ENCODE measurements around the gene HIPK3.

The HIPK3 gene

DNA sequence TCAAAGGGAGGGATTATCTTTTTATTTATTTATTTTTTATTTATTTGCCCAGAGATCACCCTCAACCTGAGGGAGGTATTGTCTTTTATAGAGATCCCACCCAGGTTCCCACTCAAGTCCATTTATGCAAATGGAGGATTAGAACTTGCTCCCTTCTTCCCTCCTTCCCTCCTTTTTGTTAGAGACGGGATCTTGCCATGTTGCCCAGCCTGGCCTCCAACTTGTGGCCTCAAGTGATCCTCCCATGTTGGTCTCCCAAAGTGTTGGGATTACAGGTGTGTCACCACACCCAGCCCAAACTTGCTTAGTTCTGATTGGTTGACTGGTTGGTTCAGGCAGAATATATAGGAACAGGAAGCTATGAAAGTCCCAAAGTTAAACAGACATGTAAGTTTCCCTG, 51.9 kb downstream of the HIPK3 start:
- Mint-ChIP-seq H3K4me1 (peaks cover 36% of the 10 kb centered on the region), H3K9me3 (no peaks in the 10 kb centered on the region), H3K27me3 (no peaks in the 10 kb centered on the region), H3K27ac (no peak overlapping the region), H3K4me3 (no peak overlapping the region), H3K36me3 (ENCODE audit: low read depth) (peaks cover 5% of the 10 kb centered on the region)
- ATAC-seq (no peak), DNase-seq (no peak)

DNA sequence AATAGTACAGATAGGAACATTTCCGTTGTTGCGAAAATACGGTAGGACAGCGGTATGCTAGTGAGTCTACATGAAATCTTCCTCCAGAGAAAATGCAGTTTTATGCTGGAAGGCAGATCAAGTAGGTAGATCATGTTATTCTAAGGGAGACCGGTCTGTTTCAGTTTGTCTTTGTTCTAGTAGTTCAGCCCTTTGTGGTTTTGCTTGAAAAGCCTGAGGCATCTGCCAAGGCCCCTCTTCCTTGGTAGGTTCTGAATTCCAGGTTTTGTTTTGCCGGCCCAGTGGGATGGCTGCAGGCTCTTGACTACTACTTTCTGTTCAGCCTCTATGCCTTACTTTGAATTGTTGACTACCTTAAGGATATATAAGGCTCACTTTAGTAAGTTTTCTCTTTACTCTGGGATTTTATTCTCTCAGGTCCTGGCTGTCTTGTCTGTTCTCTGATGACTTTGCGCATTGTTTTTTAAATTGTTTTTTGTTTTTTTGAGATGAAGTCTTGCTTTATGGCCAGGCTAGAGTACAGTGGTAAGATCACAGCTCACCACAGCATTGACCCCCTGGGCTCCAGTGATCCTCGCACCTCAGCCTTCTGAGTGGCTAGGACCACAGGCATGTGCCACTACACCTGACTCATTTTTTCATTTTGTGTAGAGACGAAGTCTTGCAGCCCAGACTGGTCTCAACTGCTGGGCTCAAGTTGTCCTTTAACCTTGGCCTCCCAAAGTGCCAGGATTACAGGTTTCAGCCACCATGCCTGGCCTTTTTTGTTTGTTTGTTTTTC, 53.7 kb downstream of the HIPK3 start:
- Mint-ChIP-seq H3K4me3 (no peak overlapping the region), H3K4me1 (peaks cover 40% of the 10 kb centered on the region), H3K36me3 (ENCODE audit: low read depth) (peaks cover 5% of the 10 kb centered on the region), H3K27ac (no peak overlapping the region), H3K27me3 (no peaks in the 10 kb centered on the region), H3K9me3 (no peaks in the 10 kb centered on the region)
- DNase-seq (no peak), ATAC-seq (no peak)

DNA sequence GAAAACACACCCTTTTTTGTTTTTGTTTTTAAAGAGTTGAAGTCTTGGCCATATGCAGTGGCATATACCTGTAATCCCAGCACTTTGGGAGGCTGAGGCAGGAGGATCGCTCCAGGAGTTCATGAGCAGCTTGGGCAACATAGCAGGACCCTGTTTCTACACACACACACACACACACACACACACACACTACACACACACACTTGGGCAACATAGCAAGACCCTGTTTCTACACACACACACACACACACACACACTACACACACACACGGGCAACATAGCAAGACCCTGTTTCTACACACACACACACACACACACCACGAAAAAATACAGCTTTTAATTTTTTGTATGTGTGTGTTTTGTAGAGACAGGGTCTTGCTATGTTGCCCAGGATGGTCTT, 54.5 kb downstream of the HIPK3 start:
- Mint-ChIP-seq H3K27ac (no peak overlapping the region), H3K9me3 (no peaks in the 10 kb centered on the region), H3K36me3 (ENCODE audit: low read depth) (peaks cover 4% of the 10 kb centered on the region), H3K4me3 (no peak overlapping the region), H3K4me1 (peaks cover 42% of the 10 kb centered on the region), H3K27me3 (no peaks in the 10 kb centered on the region)
- DNase-seq (no peak), ATAC-seq (no peak)

- DNase-seq (no peak), ATAC-seq (no peak)
- Mint-ChIP-seq H3K9me3 (no peaks in the 10 kb centered on the region), H3K27ac (no peak overlapping the region), H3K4me3 (no peak overlapping the region), H3K36me3 (ENCODE audit: low read depth) (peaks cover 3% of the 10 kb centered on the region), H3K4me1 (peaks cover 23% of the 10 kb centered on the region), H3K27me3 (no peaks in the 10 kb centered on the region)
Observed at GRCh38 chr11:33315822-33316221, 58.6 kb downstream of the HIPK3 start.

DNA sequence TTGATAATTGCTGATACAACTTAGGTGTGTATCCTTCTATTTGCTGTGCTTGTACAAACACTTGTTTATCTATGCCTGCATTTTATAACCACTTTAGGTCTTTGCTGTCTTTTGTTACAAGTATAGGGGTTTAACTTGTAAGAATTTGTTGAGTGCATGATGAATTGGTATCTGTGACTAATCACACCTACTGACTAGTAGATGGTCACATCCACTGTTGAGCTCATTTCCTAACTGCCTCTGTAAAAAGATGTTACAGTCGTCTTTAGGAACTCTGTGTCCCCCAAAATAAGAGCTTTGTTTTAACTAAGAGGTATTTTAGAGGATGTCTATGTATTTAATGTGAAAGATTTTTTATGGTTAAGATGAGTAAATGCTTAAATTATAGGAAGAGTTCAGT, 60.5 kb downstream of the HIPK3 start:
- Mint-ChIP-seq H3K4me3 (no peak overlapping the region), H3K27me3 (no peaks in the 10 kb centered on the region), H3K27ac (no peak overlapping the region), H3K9me3 (no peaks in the 10 kb centered on the region), H3K4me1 (peaks cover 15% of the 10 kb centered on the region), H3K36me3 (ENCODE audit: low read depth) (peaks cover 3% of the 10 kb centered on the region)
- ATAC-seq, result no peak
- no peak for DNase-seq

GRCh38 chr11:33320016-33320813, 63.0 kb downstream of the HIPK3 start:
- DNase-seq (no peak), ATAC-seq (no peak)
- H3K9me3 Mint-ChIP-seq, result no peaks in the 10 kb centered on the region
- no peak overlapping the region for H3K27ac Mint-ChIP-seq
- peaks cover 3% of the 10 kb centered on the region for H3K36me3 Mint-ChIP-seq (ENCODE audit: low read depth)
- peaks cover 31% of the 10 kb centered on the region for H3K4me1 Mint-ChIP-seq
- no peak overlapping the region for H3K4me3 Mint-ChIP-seq
- no peaks in the 10 kb centered on the region for H3K27me3 Mint-ChIP-seq

GRCh38 chr11:33320814-33321330, 63.7 kb downstream of the HIPK3 start:
- Mint-ChIP-seq H3K36me3 (ENCODE audit: low read depth) (peaks cover 3% of the 10 kb centered on the region), H3K27me3 (no peaks in the 10 kb centered on the region), H3K4me3 (no peak overlapping the region), H3K9me3 (no peaks in the 10 kb centered on the region), H3K27ac (no peak overlapping the region), H3K4me1 (peaks cover 31% of the 10 kb centered on the region)
- ATAC-seq, result no peak
- no peak for DNase-seq

- H3K27ac Mint-ChIP-seq, result no peak overlapping the region
- H3K4me1 Mint-ChIP-seq, result peaks cover 30% of the 10 kb centered on the region
Observed at GRCh38 chr11:33321422-33321821, 64.2 kb downstream of the HIPK3 start.

GRCh38 chr11:33323421-33323820, 66.2 kb downstream of the HIPK3 start:
- DNase-seq (no peak), ATAC-seq (no peak)
- Mint-ChIP-seq H3K4me3 (no peak overlapping the region), H3K36me3 (ENCODE audit: low read depth) (no peaks in the 10 kb centered on the region), H3K9me3 (no peaks in the 10 kb centered on the region), H3K4me1 (peaks cover 26% of the 10 kb centered on the region), H3K27ac (no peak overlapping the region), H3K27me3 (no peaks in the 10 kb centered on the region)

More at GRCh38 chr11:33321422-33321821, 64.2 kb downstream of the HIPK3 start:
- no peak overlapping the region for H3K4me3 Mint-ChIP-seq
- no peaks in the 10 kb centered on the region for H3K27me3 Mint-ChIP-seq
- DNase-seq, result no peak
- H3K36me3 Mint-ChIP-seq (ENCODE audit: low read depth), result peaks cover 3% of the 10 kb centered on the region
- no peaks in the 10 kb centered on the region for H3K9me3 Mint-ChIP-seq
- ATAC-seq, result no peak

GRCh38 chr11:33324302-33324985, 67.3 kb downstream of the HIPK3 start:
- ATAC-seq (peak; percentile 40), DNase-seq (no peak)
- H3K27me3 Mint-ChIP-seq, result no peaks in the 10 kb centered on the region
- no peak overlapping the region for H3K4me3 Mint-ChIP-seq
- H3K27ac Mint-ChIP-seq, result no peak overlapping the region
- no peaks in the 10 kb centered on the region for H3K9me3 Mint-ChIP-seq
- peaks cover 26% of the 10 kb centered on the region for H3K4me1 Mint-ChIP-seq
- no peaks in the 10 kb centered on the region for H3K36me3 Mint-ChIP-seq (ENCODE audit: low read depth)

- H3K4me3 Mint-ChIP-seq, result no peak overlapping the region
- ATAC-seq, result no peak
- H3K9me3 Mint-ChIP-seq, result no peaks in the 10 kb centered on the region
- H3K27me3 Mint-ChIP-seq, result no peaks in the 10 kb centered on the region
- no peak overlapping the region for H3K27ac Mint-ChIP-seq
- H3K4me1 Mint-ChIP-seq, result peaks cover 28% of the 10 kb centered on the region
- H3K36me3 Mint-ChIP-seq (ENCODE audit: low read depth), result no peaks in the 10 kb centered on the region
- DNase-seq, result no peak
Observed at GRCh38 chr11:33325451-33325850, 68.3 kb downstream of the HIPK3 start.

DNA sequence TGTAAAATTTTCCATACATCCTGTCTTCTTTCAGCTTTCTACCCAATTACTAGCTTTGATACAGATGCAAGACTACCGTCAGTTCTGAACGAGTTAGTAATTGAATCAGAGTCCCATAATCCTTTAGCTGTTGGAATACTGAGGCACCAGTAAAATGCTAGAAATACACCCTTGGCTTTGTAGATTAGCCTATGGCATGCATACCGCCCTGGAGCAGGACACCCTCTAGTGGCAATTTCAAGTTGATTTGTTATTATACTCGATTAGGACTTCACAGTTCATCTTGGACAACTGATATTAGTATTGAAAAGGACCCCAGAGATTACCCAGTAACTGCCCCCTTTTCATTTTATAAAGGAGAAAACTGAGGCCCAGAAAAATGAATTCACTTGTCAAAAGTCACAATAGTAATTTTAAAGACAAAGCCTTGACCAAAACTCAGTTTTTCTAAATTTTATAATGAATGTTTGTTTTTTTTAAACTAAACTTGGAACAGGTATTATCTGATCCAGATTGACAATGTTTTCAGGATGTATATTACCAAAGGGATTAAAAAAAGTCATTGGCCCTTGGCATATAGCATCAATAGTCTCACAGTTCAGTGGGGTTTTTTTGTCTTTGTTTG, 72.6 kb downstream of the HIPK3 start:
- no peaks in the 10 kb centered on the region for H3K9me3 Mint-ChIP-seq
- H3K4me1 Mint-ChIP-seq, result peaks cover 11% of the 10 kb centered on the region
- DNase-seq (peak; percentile 25), ATAC-seq (peak; percentile 66)
- no peak overlapping the region for H3K27ac Mint-ChIP-seq
- no peaks in the 10 kb centered on the region for H3K36me3 Mint-ChIP-seq (ENCODE audit: low read depth)
- H3K27me3 Mint-ChIP-seq, result no peaks in the 10 kb centered on the region
- no peak overlapping the region for H3K4me3 Mint-ChIP-seq

DNA sequence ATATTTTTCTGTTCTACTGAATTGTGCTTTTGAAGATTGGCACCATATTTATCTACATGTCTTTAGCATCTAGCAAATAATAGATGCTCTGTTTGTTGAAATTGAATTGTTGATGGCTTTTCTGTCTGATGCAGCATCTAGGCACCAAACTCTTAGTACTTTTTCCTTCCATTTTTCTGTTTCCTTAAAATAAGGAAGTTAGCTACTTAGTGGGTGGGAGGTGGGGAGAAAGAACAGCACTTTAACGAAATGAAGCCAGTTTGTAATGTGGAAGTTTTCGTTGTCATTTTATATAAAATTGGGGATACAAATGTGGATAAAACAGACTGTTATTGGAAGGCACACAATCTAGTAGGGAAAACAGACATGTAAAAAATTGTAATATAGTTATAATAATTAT, 76.6 kb downstream of the HIPK3 start:
- Mint-ChIP-seq H3K27me3 (no peaks in the 10 kb centered on the region), H3K27ac (no peak overlapping the region), H3K9me3 (no peaks in the 10 kb centered on the region), H3K4me1 (peaks cover 2% of the 10 kb centered on the region), H3K4me3 (no peak overlapping the region), H3K36me3 (ENCODE audit: low read depth) (no peaks in the 10 kb centered on the region)
- DNase-seq, result no peak
- ATAC-seq, result no peak

DNA sequence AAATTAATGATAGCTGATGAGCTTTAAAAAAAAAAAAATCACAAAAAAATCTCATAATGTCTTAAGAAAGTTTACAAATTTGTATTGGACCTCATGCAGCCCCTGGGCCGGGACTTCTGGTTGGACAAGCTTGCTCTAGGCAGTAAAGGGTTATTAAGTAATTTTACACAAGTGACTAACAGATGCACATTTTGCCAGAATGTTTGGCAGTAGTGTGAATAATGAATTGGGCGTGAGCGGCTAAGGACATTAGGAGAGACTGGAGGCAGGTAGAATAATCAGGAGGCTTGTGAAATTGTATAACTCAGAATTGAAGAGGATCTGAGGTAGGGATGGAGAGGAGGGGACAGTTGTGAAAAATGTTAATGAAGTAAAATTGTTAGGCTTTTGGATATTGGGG, 77.4 kb downstream of the HIPK3 start:
- Mint-ChIP-seq H3K9me3 (no peaks in the 10 kb centered on the region), H3K27me3 (no peaks in the 10 kb centered on the region), H3K4me3 (no peak overlapping the region), H3K4me1 (peaks cover under 1% of the 10 kb centered on the region), H3K27ac (no peak overlapping the region), H3K36me3 (ENCODE audit: low read depth) (peaks cover 6% of the 10 kb centered on the region)
- DNase-seq (no peak), ATAC-seq (no peak)
